HG03442 (cell line): ENCODE measurements around the gene TRIM31.

Source experiments
- ATAC-seq: cut with Tn5 transposase; IDR thresholded peaks from one replicate; pipeline ENCODE4 v1.9.1; 2021; ENCODE audit warnings: mild to moderate bottlenecking, moderate library complexity; ENCODE audit not compliant: unreplicated experiment

TRIM31 gene

GRCh38 chr6:30087876-30088275 lies 25.0 kb downstream of the TRIM31 start:
- no peak for ATAC-seq

GRCh38 chr6:30077218-30077617 lies 35.7 kb downstream of the TRIM31 start:
- no peak for ATAC-seq

GRCh38 chr6:30075790-30076732 lies 36.8 kb downstream of the TRIM31 start:
- ATAC-seq, result no peak

GRCh38 chr6:30075094-30075789 lies 37.6 kb downstream of the TRIM31 start, which contains the start of gene RNF39:
Gene RNF39 (minus strand): TSS chr6:30075769. CDS start chr6:30075585, 184 bp downstream.
- ATAC-seq, result no peak

- ATAC-seq, result no peak
These were observed 38.4 kb downstream of the TRIM31 start for GRCh38 chr6:30074331-30075093.

- no peak for ATAC-seq
These were observed 39.2 kb downstream of the TRIM31 start for GRCh38 chr6:30073489-30074235.

- ATAC-seq, result no peak
These were observed 41.0 kb downstream of the TRIM31 start for GRCh38 chr6:30071858-30072257.

- no peak for ATAC-seq
These were observed 41.6 kb downstream of the TRIM31 start for GRCh38 chr6:30071081-30071818.

- no peak for ATAC-seq
These were observed 45.3 kb downstream of the TRIM31 start for GRCh38 chr6:30067460-30068139.

GRCh38 chr6:30066577-30067459 lies 46.1 kb downstream of the TRIM31 start, which contains the start of gene PPP1R11:
Gene PPP1R11 (plus strand): TSS chr6:30067198. CDS start chr6:30067411, 213 bp downstream.
- ATAC-seq, result peak; percentile 91

GRCh38 chr6:30066082-30066481 lies 46.8 kb downstream of the TRIM31 start:
- no peak for ATAC-seq

GRCh38 chr6:30063315-30063714 lies 49.6 kb downstream of the TRIM31 start:
- no peak for ATAC-seq

- no peak for ATAC-seq
These were observed 50.3 kb downstream of the TRIM31 start for GRCh38 chr6:30062471-30063178.

- no peak for ATAC-seq
These were observed 50.9 kb downstream of the TRIM31 start for GRCh38 chr6:30061858-30062458.

- ATAC-seq, result peak; percentile 74
These were observed 51.6 kb downstream of the TRIM31 start, which contains the start of gene POLR1H for GRCh38 chr6:30061092-30061857. Gene POLR1H (plus strand): TSS chr6:30061265. CDS start chr6:30061525, 260 bp downstream.

GRCh38 chr6:30060606-30061091 lies 52.2 kb downstream of the TRIM31 start:
- ATAC-seq, result peak; percentile 10
